ENCODE results near the gene SHMT2. TPM values are rescaled to one million over a fixed set of nuclear protein-coding genes. Genes with fewer than 3 reads are reported as not detected.

The SHMT2 gene
- total RNA-seq, 1 donor from 2014 or later = 63.3 TPM

GRCh38 chr12:57187222-57188089, 42.1 kb upstream of the SHMT2 start:
- no peak overlapping the region for H3K27ac Mint-ChIP-seq (ENCODE audit: unreplicated experiment)
- no peak overlapping the region for H3K4me3 Mint-ChIP-seq (ENCODE audit: unreplicated experiment)
- H3K27me3 Mint-ChIP-seq (ENCODE audit: unreplicated experiment) = peaks cover 31% of the 10 kb centered on the region
- H3K36me3 Mint-ChIP-seq (ENCODE audit: low read depth, unreplicated experiment) = peaks cover 20% of the 10 kb centered on the region
- TF ChIP-seq CTCF (IDR thresholded peaks at IDR 0.05; ENCODE audit: unreplicated experiment) = no peak
- H3K4me1 Mint-ChIP-seq (ENCODE audit: unreplicated experiment) = peaks cover 3% of the 10 kb centered on the region
- no peaks in the 10 kb centered on the region for H3K9me3 Mint-ChIP-seq (ENCODE audit: unreplicated experiment)
- no peak for DNase-seq (ENCODE audit: low spot score)

GRCh38 chr12:57188090-57188425, 41.5 kb upstream of the SHMT2 start:
- no peak for TF ChIP-seq CTCF (IDR thresholded peaks at IDR 0.05; ENCODE audit: unreplicated experiment)
- no peak for DNase-seq (ENCODE audit: low spot score)
- peaks cover 34% of the 10 kb centered on the region for H3K27me3 Mint-ChIP-seq (ENCODE audit: unreplicated experiment)
- H3K27ac Mint-ChIP-seq (ENCODE audit: unreplicated experiment) = no peak overlapping the region
- H3K4me3 Mint-ChIP-seq (ENCODE audit: unreplicated experiment) = no peak overlapping the region
- no peaks in the 10 kb centered on the region for H3K9me3 Mint-ChIP-seq (ENCODE audit: unreplicated experiment)
- H3K36me3 Mint-ChIP-seq (ENCODE audit: low read depth, unreplicated experiment) = peaks cover 20% of the 10 kb centered on the region
- H3K4me1 Mint-ChIP-seq (ENCODE audit: unreplicated experiment) = peaks cover 3% of the 10 kb centered on the region

DNA sequence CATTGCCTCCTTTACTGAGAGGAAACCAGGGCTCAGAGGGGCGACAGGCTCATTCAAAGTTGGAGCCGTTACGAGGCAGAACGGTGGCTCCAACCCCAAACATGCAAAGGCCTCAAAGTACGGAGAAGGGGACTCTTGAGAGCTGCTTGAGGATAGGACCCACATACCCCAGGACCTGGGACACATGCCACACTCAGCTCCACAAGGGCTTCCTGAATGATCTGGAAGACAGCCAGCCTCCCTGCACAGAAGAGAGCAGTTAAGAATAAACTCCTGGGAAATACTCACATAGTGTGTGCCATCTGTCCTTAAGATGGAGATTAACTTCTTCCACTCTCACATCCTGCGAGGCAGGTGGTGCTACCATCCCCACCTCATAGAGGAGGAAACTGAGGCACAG, 39.5 kb upstream of the SHMT2 start:
- TF ChIP-seq CTCF (IDR thresholded peaks at IDR 0.05; ENCODE audit: unreplicated experiment) = no peak
- no peak overlapping the region for H3K4me3 Mint-ChIP-seq (ENCODE audit: unreplicated experiment)
- no peak for DNase-seq (ENCODE audit: low spot score)
- H3K4me1 Mint-ChIP-seq (ENCODE audit: unreplicated experiment) = peaks cover 3% of the 10 kb centered on the region
- H3K9me3 Mint-ChIP-seq (ENCODE audit: unreplicated experiment) = no peaks in the 10 kb centered on the region
- H3K36me3 Mint-ChIP-seq (ENCODE audit: low read depth, unreplicated experiment) = peaks cover 20% of the 10 kb centered on the region
- H3K27ac Mint-ChIP-seq (ENCODE audit: unreplicated experiment) = no peak overlapping the region
- H3K27me3 Mint-ChIP-seq (ENCODE audit: unreplicated experiment) = peaks cover 30% of the 10 kb centered on the region

- Mint-ChIP-seq H3K9me3 (ENCODE audit: unreplicated experiment) (no peaks in the 10 kb centered on the region), H3K4me3 (ENCODE audit: unreplicated experiment) (no peak overlapping the region), H3K36me3 (ENCODE audit: low read depth, unreplicated experiment) (peaks cover 21% of the 10 kb centered on the region), H3K27me3 (ENCODE audit: unreplicated experiment) (peaks cover 28% of the 10 kb centered on the region), H3K27ac (ENCODE audit: unreplicated experiment) (no peak overlapping the region), H3K4me1 (ENCODE audit: unreplicated experiment) (peaks cover 3% of the 10 kb centered on the region)
- no peak for DNase-seq (ENCODE audit: low spot score)
- no peak for TF ChIP-seq CTCF (IDR thresholded peaks at IDR 0.05; ENCODE audit: unreplicated experiment)
These were observed 38.7 kb upstream of the SHMT2 start for GRCh38 chr12:57190821-57191220.

- peak overlapping the region; percentile 23 for H3K4me3 Mint-ChIP-seq (ENCODE audit: unreplicated experiment)
- H3K27me3 Mint-ChIP-seq (ENCODE audit: unreplicated experiment) = peaks cover 31% of the 10 kb centered on the region
- no peaks in the 10 kb centered on the region for H3K9me3 Mint-ChIP-seq (ENCODE audit: unreplicated experiment)
- no peak overlapping the region for H3K27ac Mint-ChIP-seq (ENCODE audit: unreplicated experiment)
- DNase-seq (ENCODE audit: low spot score) = no peak
- no peak for TF ChIP-seq CTCF (IDR thresholded peaks at IDR 0.05; ENCODE audit: unreplicated experiment)
- peaks cover 27% of the 10 kb centered on the region for H3K36me3 Mint-ChIP-seq (ENCODE audit: low read depth, unreplicated experiment)
- H3K4me1 Mint-ChIP-seq (ENCODE audit: unreplicated experiment) = peaks cover 3% of the 10 kb centered on the region
These were observed 38.1 kb upstream of the SHMT2 start for GRCh38 chr12:57191410-57191809.
